Spleen (tissue), 11 donors: ENCODE results near the gene CDKN2D. TPM values are rescaled to one million over a fixed set of nuclear protein-coding genes. Genes with fewer than 3 reads are reported as not detected.

Experiments
- DNase-seq: peaks from one replicate; pipeline ENCODE4 v3.0.0-alpha.2; 2020
- H3K27ac ChIP-seq, 8 donors: fragments of 200-600 bp; sonication (generic) in 7 of 8; 1 replicate in 4 of 8; 2 replicates in 4 of 8; pipeline versions ENCODE4 v1.5.0 to v1.8.0; 2016 to 2021; ENCODE audit warnings: inconsistent platforms in 4 of 8, mild to moderate bottlenecking in 4 of 8, moderate library complexity in 1 of 8
- H3K27me3 ChIP-seq, 7 donors: fragments of 200-600 bp; sonication (generic) in 6 of 7; replicated peaks in 1 of 7; 1 replicate in 4 of 7; 2 replicates in 3 of 7; pipeline versions ENCODE4 v1.5.0 to v1.8.0; 2016 to 2021; ENCODE audit warnings: inconsistent platforms in 3 of 7, mild to moderate bottlenecking in 1 of 7
- H3K36me3 ChIP-seq, 6 donors: fragments of 200-600 bp; sonication (generic) in 5 of 6; 1 replicate in 4 of 6; 2 replicates in 2 of 6; pipeline versions ENCODE4 v1.5.0 to v1.8.0; 2016 to 2021; ENCODE audit warnings: inconsistent platforms in 2 of 6
- H3K4me1 ChIP-seq, 6 donors: fragments of 200-600 bp; sonication (generic) in 5 of 6; 1 replicate in 3 of 6; 2 replicates in 3 of 6; pipeline versions ENCODE4 v1.5.0 to v1.8.0; 2016 to 2021; ENCODE audit warnings: inconsistent platforms in 3 of 6
- H3K4me3 ChIP-seq, 8 donors: fragments of 200-600 bp; sonication (generic) in 7 of 8; 1 replicate in 4 of 8; 2 replicates in 4 of 8; pipeline versions ENCODE4 v1.5.0 to v1.8.0; 2016 to 2021; ENCODE audit warnings: inconsistent platforms in 4 of 8, mild to moderate bottlenecking in 4 of 8, moderate library complexity in 2 of 8
- H3K9me3 ChIP-seq, 8 donors: fragments of 200-600 bp; sonication (generic) in 7 of 8; 1 replicate in 4 of 8; 2 replicates in 4 of 8; pipeline versions ENCODE4 v1.5.0 to v1.8.0; 2016 to 2021; ENCODE audit warnings: inconsistent platforms in 4 of 8
- CTCF ChIP-seq, 11 experiments: fragments of 200-600 bp in 7 of 11; fragments of 450-650 bp in 4 of 11; sonication (generic) in 4 of 11; IDR thresholded peaks in 8 of 11; conservative IDR thresholded peaks in 3 of 11; 1 replicate in 7 of 11; 2 replicates in 4 of 11; pipeline versions ENCODE4 v1.4.0 to v1.8.0; 2016 to 2021; ENCODE audit warnings: antibody characterized with exemption in 11 of 11, inconsistent platforms in 4 of 11, mild to moderate bottlenecking in 1 of 11
- POLR2A ChIP-seq, 3 donors: fragments of 450-650 bp; IDR thresholded peaks; one replicate each; pipeline ENCODE4 v1.5.1; 2017; ENCODE audit warnings: antibody characterized with exemption in 3 of 3, mild to moderate bottlenecking in 1 of 3
- POLR2AphosphoS5 ChIP-seq, 3 donors: sonication (generic); formaldehyde crosslinking; IDR thresholded peaks; one replicate each; pipeline ENCODE4 v1.5.1; 2017; ENCODE audit warnings: antibody characterized with exemption in 3 of 3
- WGBS, 5 donors: extraction: QIAGEN DNeasy Blood & Tissue Kit in 3 of 5; methylation state at CpG; one replicate each; pipeline versions ENCODE4 v1.1.5 to v1.1.7; 2013 to 2018; 5-methylcytosine and 5-hydroxymethylcytosine counted together
- intact Hi-C: fragments of 100-400 bp; cut with DNase I; formaldehyde crosslinking; loops from one replicate; pipeline ENCODE4 v1.15.0; 2023; ENCODE audit warnings: low total_unique reads
- microRNA-seq, 3 donors: library from miRNA; unstranded; fragments of <30 nt; microRNA quantifications; one replicate each; pipeline versions ENCODE4 to v1.1.0, GENCODE V29; 2019 to 2020
- polyA plus RNA-seq, 3 donors: library from polyadenylated mRNA; stranded (reverse); fragments of 200-250 nt; gene quantifications; one replicate each; pipeline ENCODE4 v1.2.1, GENCODE V29; 2013
- small RNA-seq, 4 donors: library from RNA; depleted of rRNA; stranded (forward); fragments of <200 nt; gene quantifications; one replicate each; pipeline ENCODE3, GENCODE V24; 2016
- total RNA-seq, 7 donors: library from RNA; depleted of rRNA in 3 of 7; stranded (reverse); fragments of >200 nt in 3 of 7; fragmentation: NEBNext Ultra II Directional in 4 of 7; extraction: Animal tissue kit (Norgen Biotek cat#: 25700) in 4 of 7; gene quantifications; one replicate each; pipeline versions ENCODE4 v1.1.0 to v1.2.1, GENCODE V29; 2016 to 2021
- donor health status: healthy with polysubstance abuse.
- donor health status: DM: no; HTN: no; CAD: no; lungs with moderate emphysema.
- donor health status: DM: no; HTN: no; CAD: no.
- donor health status: Bipolar disorder and iron deficiency.
- donor health status: healthy.
- donor health status: DM: no; HTN: no; CAD: no.
- donor health status: DM: yes; HTN: yes; CAD: no.

Gene CDKN2D
- total and polyA plus RNA-seq, 10 donors, result 24.7 to 69.6 (median 34.4) TPM

DNA sequence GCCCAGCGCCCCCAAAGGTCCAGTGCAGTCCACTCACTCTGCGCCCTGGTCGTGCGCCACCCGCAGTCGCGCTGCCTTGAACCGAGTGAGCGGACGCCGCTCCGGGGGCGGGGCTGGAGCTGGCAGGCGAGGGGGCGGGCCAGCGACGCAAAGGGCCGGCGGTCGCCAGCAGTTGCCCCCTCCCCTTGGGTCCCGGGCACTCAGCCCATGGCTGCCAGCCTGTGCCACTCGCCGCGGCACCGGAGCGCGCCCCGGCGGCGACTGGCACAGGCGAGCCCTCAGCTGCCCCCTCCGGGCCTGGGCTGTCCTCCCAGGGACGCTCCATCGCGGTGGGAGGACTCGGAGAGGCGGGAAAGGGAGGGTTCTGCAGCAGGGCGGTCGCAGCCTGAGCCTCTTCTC lies 51.4 kb downstream of the CDKN2D start, which contains the start of gene S1PR5:
Gene S1PR5, minus strand, starts transcription at position 87 of the 399 bp plus-strand sequence. CDS start 2,436 bp downstream, outside the sequence.
- peak within 1 kb of the TSS in 7 of 8 donors; percentile 60 to 88 (median 76) for H3K27ac ChIP-seq
- peaks cover 20 to 56% (median 39%) of the 10 kb centered on the region in 6 donors for H3K4me1 ChIP-seq
- intact Hi-C loops, result no loop called here
- no peaks in the 10 kb centered on the region for H3K9me3 ChIP-seq
- H3K27me3 ChIP-seq, result peaks cover 6 to 89% (median 65%) of the 10 kb centered on the region in 7 donors
- peak within 1 kb of the TSS; percentile 25 to 71 (median 48) for H3K4me3 ChIP-seq
- peak; percentile 43 to 74 (median 46) for TF ChIP-seq POLR2AphosphoS5 (IDR thresholded peaks at IDR 0.05)
- TF ChIP-seq POLR2A (IDR thresholded peaks at IDR 0.05), result no peak
- WGBS, 5 donors, result 2 to 4% (median 3%) methylated on average over 13 to 39 of the region's 39 CpGs
- H3K36me3 ChIP-seq, result peaks cover 0 to 9% (median 0%) of the 10 kb centered on the region in 6 donors
- no peak for DNase-seq

- peaks cover 6 to 94% (median 69%) of the 10 kb centered on the region in 7 donors for H3K27me3 ChIP-seq
- peak overlapping the region in 7 of 8 donors; percentile 60 to 88 (median 76) for H3K27ac ChIP-seq
- intact Hi-C loops, result no loop called here
- H3K36me3 ChIP-seq, result peaks cover 0 to 9% (median 0%) of the 10 kb centered on the region in 6 donors
- DNase-seq, result no peak
- H3K9me3 ChIP-seq, result no peaks in the 10 kb centered on the region
- WGBS, 5 donors, result 48 to 58% (median 51%) methylated on average over 5 to 10 of the region's 10 CpGs
- TF ChIP-seq CTCF (IDR thresholded peaks at IDR 0.05 in 8 of 11, conservative IDR thresholded peaks at IDR 0.05 in 3 of 11) (no peak), POLR2AphosphoS5 (IDR thresholded peaks at IDR 0.05) (no peak), POLR2A (IDR thresholded peaks at IDR 0.05) (no peak)
- H3K4me3 ChIP-seq, result peak overlapping the region in 7 of 8 donors; percentile 32 to 71 (median 49)
- peaks cover 20 to 53% (median 39%) of the 10 kb centered on the region in 6 donors for H3K4me1 ChIP-seq
Observed at GRCh38 chr19:10516671-10517286, 52.0 kb downstream of the CDKN2D start.

Small RNAs within 50 kb of the gene (microRNA-seq; reads per million reads assigned to microRNA genes)
- 0 reads per million in 3 donors for gene MIR1238

Small RNAs within 50 kb of the gene (small RNA-seq; reads per million reads assigned to genes)
- gene MIR1238 (0 reads per million in 4 donors), gene RNU7-140P (0 reads per million in 4 donors)

Other genes with a start within 250 kb of the CDKN2D start
- 10 to 100 TPM; 33.1 to 45.1 (median 40.3) TPM for gene RAVER1, start 235.4 kb downstream of the CDKN2D start, total RNA-seq
- 10 to 100 TPM in 1 of 3 donors, 1 to 10 TPM in 2; 4.8 to 18.8 (median 5.8) TPM for gene RAVER1, start 235.4 kb downstream of the CDKN2D start, polyA plus RNA-seq
- gene ICAM3, start 229.4 kb downstream of the CDKN2D start, total RNA-seq, result 100 to 1,000 TPM in 5 of 7 donors, 10 to 100 TPM in 2; 69.3 to 180 (median 107) TPM
- 100 to 1,000 TPM; 111 to 119 (median 112) TPM for gene ICAM3, start 229.4 kb downstream of the CDKN2D start, polyA plus RNA-seq
- gene TYK2, start 188.4 kb downstream of the CDKN2D start, total RNA-seq, result 100 to 1,000 TPM; 208 to 299 (median 246) TPM
- 100 to 1,000 TPM; 159 to 422 (median 257) TPM for gene TYK2, start 188.4 kb downstream of the CDKN2D start, polyA plus RNA-seq
- 100 to 1,000 TPM; 131 to 186 (median 150) TPM for gene CDC37, start 165.4 kb downstream of the CDKN2D start, total RNA-seq
- 100 to 1,000 TPM; 142 to 387 (median 251) TPM for gene CDC37, start 165.4 kb downstream of the CDKN2D start, polyA plus RNA-seq
- gene PDE4A, start 148.4 kb downstream of the CDKN2D start, total RNA-seq, result 10 to 100 TPM; 12.0 to 17.3 (median 13.3) TPM
- gene PDE4A, start 148.4 kb downstream of the CDKN2D start, polyA plus RNA-seq, result 1 to 10 TPM; 2.1 to 4.4 (median 3.2) TPM
- 10 to 100 TPM; 41.2 to 59.5 (median 46.3) TPM for gene KEAP1, start 65.6 kb downstream of the CDKN2D start, total RNA-seq
- 10 to 100 TPM; 33.3 to 46.9 (median 34.2) TPM for gene KEAP1, start 65.6 kb downstream of the CDKN2D start, polyA plus RNA-seq
- 10 to 100 TPM in 3 of 7 donors, 1 to 10 TPM in 4; 4.0 to 21.2 (median 9.2) TPM for gene S1PR5, start 51.5 kb downstream of the CDKN2D start, total RNA-seq
- gene S1PR5, start 51.5 kb downstream of the CDKN2D start, polyA plus RNA-seq, result 1 to 10 TPM in 2 of 3 donors, under 1 TPM in 1; 0.52 to 2.1 (median 1.2) TPM
- 10 to 100 TPM; 18.2 to 40.5 (median 31.5) TPM for gene ATG4D, start 25.1 kb downstream of the CDKN2D start, total RNA-seq
- gene ATG4D, start 25.1 kb downstream of the CDKN2D start, polyA plus RNA-seq, result 10 to 100 TPM; 18.7 to 36.0 (median 33.8) TPM
- 10 to 100 TPM; 24.9 to 39.6 (median 31.4) TPM for gene KRI1, start 3.0 kb downstream of the CDKN2D start, total RNA-seq
- 10 to 100 TPM; 31.5 to 43.3 (median 39.1) TPM for gene KRI1, start 3.0 kb downstream of the CDKN2D start, polyA plus RNA-seq
- gene AP1M2, start 18.3 kb upstream of the CDKN2D start, total RNA-seq, result 1 to 10 TPM in 3 of 7 donors, under 1 TPM in 3, not detected in 1; 0.65 to 2.1 (median 0.93) TPM
- gene AP1M2, start 18.3 kb upstream of the CDKN2D start, polyA plus RNA-seq, result under 1 TPM; 0.09 to 0.83 (median 0.74) TPM
- gene SLC44A2, start 56.6 kb upstream of the CDKN2D start, total RNA-seq, result 100 to 1,000 TPM; 199 to 358 (median 274) TPM
- gene SLC44A2, start 56.6 kb upstream of the CDKN2D start, polyA plus RNA-seq, result 100 to 1,000 TPM; 108 to 128 (median 125) TPM
- gene ILF3, start 85.4 kb upstream of the CDKN2D start, total RNA-seq, result 100 to 1,000 TPM; 150 to 264 (median 221) TPM
- 100 to 1,000 TPM in 2 of 3 donors, 10 to 100 TPM in 1; 82.9 to 152 (median 143) TPM for gene ILF3, start 85.4 kb upstream of the CDKN2D start, polyA plus RNA-seq
- 10 to 100 TPM; 20.6 to 49.4 (median 33.6) TPM for gene QTRT1, start 132.5 kb upstream of the CDKN2D start, total RNA-seq
- 100 to 1,000 TPM in 2 of 3 donors, 10 to 100 TPM in 1; 65.3 to 114 (median 111) TPM for gene QTRT1, start 132.5 kb upstream of the CDKN2D start, polyA plus RNA-seq
- 100 to 1,000 TPM; 175 to 298 (median 197) TPM for gene DNM2, start 149.1 kb upstream of the CDKN2D start, total RNA-seq
- gene DNM2, start 149.1 kb upstream of the CDKN2D start, polyA plus RNA-seq, result 100 to 1,000 TPM in 1 of 3 donors, 10 to 100 TPM in 2; 57.1 to 104 (median 89.0) TPM